Umbilical cord (tissue), 2 donors: ENCODE results near the gene NLRC3. TPM values are rescaled to one million over a fixed set of nuclear protein-coding genes. Genes with fewer than 3 reads are reported as not detected.

Experiments
- DNase-seq: peaks from one replicate; pipeline ENCODE4 v3.0.0-alpha.2; 2015; ENCODE audit warnings: low spot score
- total RNA-seq: library from RNA; depleted of rRNA; stranded (reverse); fragments of >200 nt; gene quantifications from one replicate; pipeline ENCODE4 v1.2.3, GENCODE V29; 2014; ENCODE audit warnings: low replicate concordance; ENCODE audit not compliant: insufficient read depth

The NLRC3 gene
- total RNA-seq, 1 donor from 2014 or later, result 9.1 TPM

- DNase-seq, result no peak
Observed at GRCh38 chr16:3578610-3579551, 1.7 kb upstream of the NLRC3 start.

GRCh38 chr16:3578121-3578520, 918 bp upstream of the NLRC3 start:
- DNase-seq, result no peak

- no peak for DNase-seq
Observed at GRCh38 chr16:3576211-3576610, 992 bp downstream of the NLRC3 start.

GRCh38 chr16:3575491-3575890, 1.7 kb downstream of the NLRC3 start:
- DNase-seq, result no peak

- no peak for DNase-seq
Observed at GRCh38 chr16:3574195-3574594, 3.0 kb downstream of the NLRC3 start.

GRCh38 chr16:3573146-3573815, 3.9 kb downstream of the NLRC3 start:
- DNase-seq, result no peak

- DNase-seq, result no peak
Observed at GRCh38 chr16:3570420-3571062, 6.7 kb downstream of the NLRC3 start.

GRCh38 chr16:3569851-3570250, 7.4 kb downstream of the NLRC3 start:
- DNase-seq, result no peak

- DNase-seq, result no peak
Observed at GRCh38 chr16:3566990-3567389, 10.2 kb downstream of the NLRC3 start.

- DNase-seq, result no peak
Observed at GRCh38 chr16:3564889-3565141, 12.4 kb downstream of the NLRC3 start.

GRCh38 chr16:3564130-3564888, 12.9 kb downstream of the NLRC3 start:
- DNase-seq, result no peak

GRCh38 chr16:3562914-3563480, 14.2 kb downstream of the NLRC3 start:
- no peak for DNase-seq

GRCh38 chr16:3561626-3562025, 15.6 kb downstream of the NLRC3 start:
- DNase-seq, result no peak

GRCh38 chr16:3554351-3554928, 22.8 kb downstream of the NLRC3 start:
- DNase-seq, result no peak

- no peak for DNase-seq
Observed at GRCh38 chr16:3553138-3553923, 23.9 kb downstream of the NLRC3 start.

- DNase-seq, result no peak
Observed at GRCh38 chr16:3550851-3551847, 26.1 kb downstream of the NLRC3 start.

- DNase-seq, result no peak
Observed at GRCh38 chr16:3549906-3550305, 27.3 kb downstream of the NLRC3 start.

GRCh38 chr16:3548859-3549258, 28.3 kb downstream of the NLRC3 start:
- no peak for DNase-seq

- no peak for DNase-seq
Observed at GRCh38 chr16:3548445-3548844, 28.8 kb downstream of the NLRC3 start.
